HG02588 (cell line): ENCODE results near the gene RNF167.

Experiments used
- ATAC-seq: cut with Tn5 transposase; IDR thresholded peaks from one replicate; pipeline ENCODE4 v1.9.1; 2021; ENCODE audit warnings: mild to moderate bottlenecking, moderate library complexity; ENCODE audit not compliant: unreplicated experiment

RNF167 gene

GRCh38 chr17:4972752-4973151 is 32.7 kb downstream of the RNF167 start:
- no peak for ATAC-seq

GRCh38 chr17:4973256-4974114 is 33.4 kb downstream of the RNF167 start:
- no peak for ATAC-seq

- ATAC-seq, result no peak
Measured at GRCh38 chr17:4974115-4974670, 34.1 kb downstream of the RNF167 start.

GRCh38 chr17:4978726-4979125 is 38.7 kb downstream of the RNF167 start:
- no peak for ATAC-seq

- no peak for ATAC-seq
Measured at GRCh38 chr17:4980644-4981216, 40.7 kb downstream of the RNF167 start.

- no peak for ATAC-seq
Measured at GRCh38 chr17:4982305-4982704, 42.2 kb downstream of the RNF167 start.

- no peak for ATAC-seq
Measured at GRCh38 chr17:4986403-4986802, 46.3 kb downstream of the RNF167 start.

GRCh38 chr17:4986951-4987766 is 47.1 kb downstream of the RNF167 start, which contains the start of gene CAMTA2:
TSS of gene CAMTA2 (minus strand) at chr17:4987675. CDS start at chr17:4986222, 1,453 bp downstream.
- ATAC-seq, result peak; percentile 58

- ATAC-seq, result peak; percentile 5
Measured at GRCh38 chr17:4987767-4988567, 47.9 kb downstream of the RNF167 start.

GRCh38 chr17:4994081-4994595 is 54.1 kb downstream of the RNF167 start:
- ATAC-seq, result no peak
